WERI-Rb-1 (cell line): ENCODE results near the gene APOC1.

ENCODE experiments used
- DNase-seq: peaks from one replicate; pipeline ENCODE4 v3.0.0-alpha.2; 2020
- H3K27ac ChIP-seq: fragments of 250-450 bp; sonication (Bioruptor Pico); 2 replicates; pipeline ENCODE4 v1.5.1; 2020; ENCODE audit warnings: mild to moderate bottlenecking, moderate library complexity
- H3K27me3 ChIP-seq: fragments of 250-450 bp; sonication (Bioruptor Pico); 2 replicates; pipeline ENCODE4 v1.5.1; 2021; ENCODE audit warnings: mild to moderate bottlenecking, low read depth, moderate library complexity; ENCODE audit not compliant: insufficient read depth, severe bottlenecking
- H3K36me3 ChIP-seq: fragments of 250-450 bp; sonication (Bioruptor Pico); 2 replicates; pipeline ENCODE4 v1.5.1; 2020; ENCODE audit warnings: mild to moderate bottlenecking, moderate library complexity
- H3K4me3 ChIP-seq: 2 replicates; pipeline ENCODE4 v1.5.1; 2011; ENCODE audit warnings: low read depth, mild to moderate bottlenecking, control low read depth, low read length
- H3K9me3 ChIP-seq: fragments of 250-450 bp; sonication (Bioruptor Pico); 2 replicates; pipeline ENCODE4 v1.5.1; 2021; ENCODE audit warnings: mild to moderate bottlenecking, moderate library complexity; ENCODE audit not compliant: severe bottlenecking
- TF ChIP-seq, protein P1 (sequence below): IDR thresholded peaks from 2 replicates; pipeline ENCODE4 v1.5.1; 2011; ENCODE audit warnings: low read depth, mild to moderate bottlenecking, control low read depth, inconsistent platforms, low read length

Gene APOC1

GRCh38 chr19:44872661-44873060, 41.7 kb upstream of the APOC1 start:
- H3K36me3 ChIP-seq = peaks cover 57% of the 10 kb centered on the region
- H3K27ac ChIP-seq = no peak overlapping the region
- no peaks in the 10 kb centered on the region for H3K9me3 ChIP-seq
- no peak overlapping the region for H3K4me3 ChIP-seq
- no peak for DNase-seq
- TF ChIP-seq, protein P1, sequence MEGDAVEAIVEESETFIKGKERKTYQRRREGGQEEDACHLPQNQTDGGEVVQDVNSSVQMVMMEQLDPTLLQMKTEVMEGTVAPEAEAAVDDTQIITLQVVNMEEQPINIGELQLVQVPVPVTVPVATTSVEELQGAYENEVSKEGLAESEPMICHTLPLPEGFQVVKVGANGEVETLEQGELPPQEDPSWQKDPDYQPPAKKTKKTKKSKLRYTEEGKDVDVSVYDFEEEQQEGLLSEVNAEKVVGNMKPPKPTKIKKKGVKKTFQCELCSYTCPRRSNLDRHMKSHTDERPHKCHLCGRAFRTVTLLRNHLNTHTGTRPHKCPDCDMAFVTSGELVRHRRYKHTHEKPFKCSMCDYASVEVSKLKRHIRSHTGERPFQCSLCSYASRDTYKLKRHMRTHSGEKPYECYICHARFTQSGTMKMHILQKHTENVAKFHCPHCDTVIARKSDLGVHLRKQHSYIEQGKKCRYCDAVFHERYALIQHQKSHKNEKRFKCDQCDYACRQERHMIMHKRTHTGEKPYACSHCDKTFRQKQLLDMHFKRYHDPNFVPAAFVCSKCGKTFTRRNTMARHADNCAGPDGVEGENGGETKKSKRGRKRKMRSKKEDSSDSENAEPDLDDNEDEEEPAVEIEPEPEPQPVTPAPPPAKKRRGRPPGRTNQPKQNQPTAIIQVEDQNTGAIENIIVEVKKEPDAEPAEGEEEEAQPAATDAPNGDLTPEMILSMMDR = no peak
- H3K27me3 ChIP-seq = no peaks in the 10 kb centered on the region

- Histone ChIP-seq H3K27ac (peak overlapping the region; percentile 95; the same call in 1 of the 2 replicates), H3K27me3 (no peaks in the 10 kb centered on the region), H3K36me3 (peaks cover 60% of the 10 kb centered on the region), H3K4me3 (no peak overlapping the region), H3K9me3 (no peaks in the 10 kb centered on the region)
- TF ChIP-seq, protein P1 = no peak
- DNase-seq = no peak
Observed at GRCh38 chr19:44874317-44874716, 40.1 kb upstream of the APOC1 start.

DNA sequence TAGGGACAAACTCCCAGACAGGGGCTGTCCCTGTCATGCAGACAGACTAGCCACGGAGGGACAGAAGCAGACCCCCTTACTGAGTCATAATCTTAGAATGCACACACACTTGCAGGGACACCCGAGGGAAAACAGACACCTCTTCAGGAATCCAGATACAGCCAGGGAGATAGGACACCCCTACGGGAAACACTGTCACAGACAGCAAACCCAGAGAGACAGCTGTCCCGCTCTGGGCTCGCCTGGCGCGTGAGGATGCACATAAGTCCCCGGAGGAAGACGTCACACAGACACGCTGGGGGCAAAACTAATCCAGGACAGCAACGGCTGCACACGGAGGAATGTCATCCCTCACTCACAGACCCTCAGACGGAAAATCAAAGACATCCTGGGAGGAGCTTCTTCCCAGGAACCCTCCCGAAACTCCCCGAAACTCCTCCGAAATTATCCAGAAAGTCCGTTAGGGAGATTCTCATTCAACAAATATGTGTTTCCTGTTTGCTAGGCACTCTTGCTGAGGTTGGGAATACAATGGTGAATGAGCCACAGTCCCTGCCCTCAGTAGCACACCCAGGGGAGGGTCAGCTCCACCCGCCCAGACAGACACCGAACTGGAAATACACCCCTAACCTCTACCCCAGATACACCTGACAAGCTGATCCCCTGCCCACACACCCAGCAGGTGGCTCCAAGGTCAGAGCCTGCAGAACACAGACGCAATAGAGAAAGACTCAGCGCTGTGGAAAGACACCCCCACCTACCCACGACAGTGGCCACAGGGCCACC, 38.5 kb upstream of the APOC1 start:
- no peaks in the 10 kb centered on the region for H3K27me3 ChIP-seq
- no peaks in the 10 kb centered on the region for H3K9me3 ChIP-seq
- TF ChIP-seq, protein P1 = no peak
- no peak overlapping the region for H3K4me3 ChIP-seq
- H3K27ac ChIP-seq = peak overlapping the region; percentile 95
- peaks cover 64% of the 10 kb centered on the region for H3K36me3 ChIP-seq
- peak; percentile 67 for DNase-seq

DNA sequence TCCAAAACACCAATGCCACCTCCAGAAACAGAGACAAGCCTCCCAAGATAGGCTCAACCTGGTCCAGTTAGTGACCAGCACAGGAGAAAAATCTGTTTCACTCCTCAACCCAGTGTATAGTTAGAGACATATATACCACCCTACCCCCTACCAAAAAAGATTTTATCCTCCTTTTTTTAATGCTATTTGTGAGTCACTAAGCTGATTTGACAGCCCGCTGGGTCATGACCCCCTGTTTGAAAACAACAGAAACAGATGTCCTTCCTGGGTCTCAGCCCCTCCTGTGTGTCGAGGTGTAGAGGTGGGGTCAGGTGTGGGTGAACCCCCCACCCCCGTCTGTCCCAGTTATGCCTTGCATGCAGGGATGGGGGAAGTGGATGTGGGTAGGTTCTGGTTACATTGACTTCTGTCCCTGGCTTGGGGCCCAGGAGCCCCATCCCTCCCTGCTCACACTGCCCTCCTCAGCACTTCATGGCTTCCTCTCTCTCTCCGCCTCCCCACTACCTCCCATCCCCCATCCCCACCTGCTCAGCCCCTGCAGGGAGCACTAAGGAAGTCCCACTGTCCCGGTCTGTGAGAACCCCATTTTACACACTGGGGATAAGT, 37.4 kb upstream of the APOC1 start:
- Histone ChIP-seq H3K36me3 (peaks cover 58% of the 10 kb centered on the region), H3K9me3 (no peaks in the 10 kb centered on the region), H3K4me3 (no peak overlapping the region), H3K27me3 (no peaks in the 10 kb centered on the region), H3K27ac (peak overlapping the region; percentile 95)
- peak; percentile 87 for DNase-seq
- TF ChIP-seq, protein P1 = no peak

DNA sequence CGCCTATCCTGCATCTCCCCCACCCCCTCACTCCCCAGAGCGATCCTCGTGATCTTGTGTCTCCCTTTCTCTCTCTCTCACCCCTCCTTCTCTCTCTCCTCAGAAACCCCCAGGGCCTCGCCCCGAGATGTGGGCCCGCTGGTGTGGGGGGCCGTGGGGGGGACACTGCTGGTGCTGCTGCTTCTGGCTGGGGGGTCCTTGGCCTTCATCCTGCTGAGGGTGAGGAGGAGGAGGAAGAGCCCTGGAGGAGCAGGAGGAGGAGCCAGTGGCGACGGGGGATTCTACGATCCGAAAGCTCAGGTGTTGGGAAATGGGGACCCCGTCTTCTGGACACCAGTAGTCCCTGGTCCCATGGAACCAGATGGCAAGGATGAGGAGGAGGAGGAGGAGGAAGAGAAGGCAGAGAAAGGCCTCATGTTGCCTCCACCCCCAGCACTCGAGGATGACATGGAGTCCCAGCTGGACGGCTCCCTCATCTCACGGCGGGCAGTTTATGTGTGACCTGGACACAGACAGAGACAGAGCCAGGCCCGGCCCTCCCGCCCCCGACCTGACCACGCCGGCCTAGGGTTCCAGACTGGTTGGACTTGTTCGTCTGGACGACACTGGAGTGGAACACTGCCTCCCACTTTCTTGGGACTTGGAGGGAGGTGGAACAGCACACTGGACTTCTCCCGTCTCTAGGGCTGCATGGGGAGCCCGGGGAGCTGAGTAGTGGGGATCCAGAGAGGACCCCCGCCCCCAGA, 36.1 kb upstream of the APOC1 start:
- H3K9me3 ChIP-seq = no peaks in the 10 kb centered on the region
- peaks cover 51% of the 10 kb centered on the region for H3K36me3 ChIP-seq
- peak overlapping the region; percentile 95 for H3K27ac ChIP-seq
- TF ChIP-seq, protein P1 = no peak
- DNase-seq = no peak
- H3K4me3 ChIP-seq = no peak overlapping the region
- H3K27me3 ChIP-seq = no peaks in the 10 kb centered on the region
